Hematopoietic multipotent progenitor cell treated with erythropoietin and hydrocortisone succinate and interleukin-3 and kit ligand, for 15 days (in vitro differentiated cells): ENCODE data around the gene OCA2.
A peak's percentile ranks its signal among the peaks of the same experiment; 100 is the strongest.

Experiments
- DNase-seq: peaks from one replicate; pipeline ENCODE4 v3.0.0-alpha.2; 2015; ENCODE audit warnings: low spot score

Gene OCA2

GRCh38 chr15:28104326-28104725 lies 5.2 kb upstream of the OCA2 start:
- DNase-seq: no peak

- no peak for DNase-seq
These were observed 4.7 kb upstream of the OCA2 start for GRCh38 chr15:28103831-28104230.

- DNase-seq: no peak
These were observed 2.9 kb upstream of the OCA2 start for GRCh38 chr15:28101983-28102441.

- no peak for DNase-seq
These were observed 2.1 kb upstream of the OCA2 start for GRCh38 chr15:28101201-28101600.

- DNase-seq: no peak
These were observed 1.5 kb upstream of the OCA2 start for GRCh38 chr15:28100516-28101195.

- DNase-seq: no peak
These were observed 533 bp upstream of the OCA2 start for GRCh38 chr15:28099555-28100140.

- DNase-seq: no peak
These were observed 752 bp downstream of the OCA2 start for GRCh38 chr15:28098360-28098765.

- DNase-seq: no peak
These were observed 1.3 kb downstream of the OCA2 start for GRCh38 chr15:28097656-28098359.

- no peak for DNase-seq
These were observed 2.3 kb downstream of the OCA2 start for GRCh38 chr15:28096670-28097431.

GRCh38 chr15:28096411-28096669 lies 2.8 kb downstream of the OCA2 start:
- no peak for DNase-seq

GRCh38 chr15:28094732-28095521 lies 4.2 kb downstream of the OCA2 start:
- no peak for DNase-seq

GRCh38 chr15:28093752-28094535 lies 5.2 kb downstream of the OCA2 start:
- no peak for DNase-seq

- DNase-seq: no peak
These were observed 7.8 kb downstream of the OCA2 start for GRCh38 chr15:28091313-28091712.

- peak; percentile 60 for DNase-seq
These were observed 12.9 kb downstream of the OCA2 start for GRCh38 chr15:28086175-28086703.

- DNase-seq: no peak
These were observed 13.5 kb downstream of the OCA2 start for GRCh38 chr15:28085489-28086174.

GRCh38 chr15:28084547-28084946 lies 14.6 kb downstream of the OCA2 start:
- DNase-seq: no peak

GRCh38 chr15:28082891-28083684 lies 16.0 kb downstream of the OCA2 start:
- no peak for DNase-seq

- no peak for DNase-seq
These were observed 17.5 kb downstream of the OCA2 start for GRCh38 chr15:28081594-28081993.

- DNase-seq: no peak
These were observed 18.7 kb downstream of the OCA2 start for GRCh38 chr15:28080386-28080785.
